ENCODE measurements around the gene ALX4. TPM values are rescaled to one million over a fixed set of nuclear protein-coding genes. Genes with fewer than 3 reads are reported as not detected.

ALX4 gene
- total RNA-seq, 2 experiments from 2014 or later: not detected

GRCh38 chr11:44313761-44314489, 4.0 kb upstream of the ALX4 start:
- Mint-ChIP-seq H3K27me3 (peaks cover 88% of the 10 kb centered on the region), H3K4me1 (ENCODE audit: low read depth) (peaks cover 9% of the 10 kb centered on the region), H3K27ac (no peak overlapping the region), H3K9me3 (no peaks in the 10 kb centered on the region), H3K4me3 (no peak overlapping the region), H3K36me3 (ENCODE audit: low read depth) (no peaks in the 10 kb centered on the region)
- Histone ChIP-seq H3K4me3 (ENCODE audit: low read length) (no peak overlapping the region), H3K36me3 (ENCODE audit: insufficient read depth, low read length) (no peaks in the 10 kb centered on the region), H3K9me3 (ENCODE audit: control insufficient read depth in 1 of 2, insufficient read depth in 1 of 2, low read length in 2 of 2) (peaks cover 0 to 40% of the 10 kb centered on the region in 2 experiments), H3K27ac (ENCODE audit: low read depth in 1 of 2, low read length in 2 of 2) (no peak overlapping the region), H3K4me1 (ENCODE audit: insufficient read depth, low read length) (peaks cover 30% of the 10 kb centered on the region), H3K27me3 (ENCODE audit: control insufficient read depth in 1 of 2, insufficient read depth in 2 of 2, low read length in 2 of 2) (peaks cover 80 to 90% of the 10 kb centered on the region in 2 experiments)
- DNase-seq (no peak), ATAC-seq (ENCODE audit: poor library complexity) (no peak)
- TF ChIP-seq CTCF (IDR thresholded peaks at IDR 0.05): no peak
- ChIA-PET POLR2A (no interaction called here), CTCF (no interaction called here)
- intact Hi-C loops (cut with DNase I, micrococcal nuclease): no loop called here

- Histone ChIP-seq H3K36me3 (ENCODE audit: insufficient read depth, low read length) (no peaks in the 10 kb centered on the region), H3K27me3 (ENCODE audit: control insufficient read depth in 1 of 2, insufficient read depth in 2 of 2, low read length in 2 of 2) (peaks cover 79 to 90% of the 10 kb centered on the region in 2 experiments), H3K27ac (ENCODE audit: low read depth in 1 of 2, low read length in 2 of 2) (no peak overlapping the region), H3K4me3 (ENCODE audit: low read length) (no peak overlapping the region), H3K4me1 (ENCODE audit: insufficient read depth, low read length) (peaks cover 33% of the 10 kb centered on the region), H3K9me3 (ENCODE audit: control insufficient read depth in 1 of 2, insufficient read depth in 1 of 2, low read length in 2 of 2) (peaks cover 0 to 46% of the 10 kb centered on the region in 2 experiments)
- no peak overlapping the region for H3K27ac Mint-ChIP-seq
- ChIA-PET CTCF (no interaction called here), POLR2A (no interaction called here)
- no peak overlapping the region for H3K4me3 Mint-ChIP-seq
- H3K9me3 Mint-ChIP-seq: no peaks in the 10 kb centered on the region
- peaks cover 87% of the 10 kb centered on the region for H3K27me3 Mint-ChIP-seq
- DNase-seq (no peak), ATAC-seq (ENCODE audit: poor library complexity) (no peak)
- TF ChIP-seq CTCF (IDR thresholded peaks at IDR 0.05): no peak
- no peaks in the 10 kb centered on the region for H3K36me3 Mint-ChIP-seq (ENCODE audit: low read depth)
- intact Hi-C loops (cut with DNase I, micrococcal nuclease): no loop called here
- H3K4me1 Mint-ChIP-seq (ENCODE audit: low read depth): peaks cover 7% of the 10 kb centered on the region
These were observed 2.9 kb upstream of the ALX4 start for GRCh38 chr11:44312876-44313275.

- peaks cover 10% of the 10 kb centered on the region for H3K4me1 Mint-ChIP-seq (ENCODE audit: low read depth)
- Histone ChIP-seq H3K4me3 (ENCODE audit: low read length) (no peak overlapping the region), H3K27ac (ENCODE audit: low read depth in 1 of 2, low read length in 2 of 2) (no peak overlapping the region), H3K9me3 (ENCODE audit: control insufficient read depth in 1 of 2, insufficient read depth in 1 of 2, low read length in 2 of 2) (peaks cover 0 to 38% of the 10 kb centered on the region in 2 experiments), H3K27me3 (ENCODE audit: control insufficient read depth in 1 of 2, insufficient read depth in 2 of 2, low read length in 2 of 2) (peaks cover 78 to 88% of the 10 kb centered on the region in 2 experiments), H3K4me1 (ENCODE audit: insufficient read depth, low read length) (peaks cover 25% of the 10 kb centered on the region), H3K36me3 (ENCODE audit: insufficient read depth, low read length) (no peaks in the 10 kb centered on the region)
- no peaks in the 10 kb centered on the region for H3K9me3 Mint-ChIP-seq
- no peak for TF ChIP-seq CTCF (IDR thresholded peaks at IDR 0.05)
- peaks cover 90% of the 10 kb centered on the region for H3K27me3 Mint-ChIP-seq
- intact Hi-C loops (cut with DNase I, micrococcal nuclease): no loop called here
- DNase-seq (no peak), ATAC-seq (ENCODE audit: poor library complexity) (no peak)
- H3K36me3 Mint-ChIP-seq (ENCODE audit: low read depth): no peaks in the 10 kb centered on the region
- H3K4me3 Mint-ChIP-seq: no peak overlapping the region
- no peak overlapping the region for H3K27ac Mint-ChIP-seq
- POLR2A ChIA-PET: no interaction called here
- CTCF ChIA-PET: no interaction called here
These were observed 1.7 kb upstream of the ALX4 start for GRCh38 chr11:44311339-44312261.

All from CD4-positive, alpha-beta T cell (primary cell).